Measurements from ENCODE around the gene ACRBP. TPM values are rescaled to one million over a fixed set of nuclear protein-coding genes. Genes with fewer than 3 reads are reported as not detected.

Gene ACRBP
- total and polyA plus RNA-seq, 2 experiments from 2014 or later = not detected

- Histone ChIP-seq H3K27ac (peak overlapping the region; percentile 78), H2AFZ (peak overlapping the region; percentile 72), H3K36me3 (ENCODE audit: low read depth) (no peaks in the 10 kb centered on the region), H3F3A (ENCODE audit: insufficient read depth) (peaks cover 25% of the 10 kb centered on the region), H3K27me3 (replicated peaks; ENCODE audit: insufficient read depth) (no peaks in the 10 kb centered on the region), H3K4me1 (ENCODE audit: insufficient read depth) (peaks cover 12% of the 10 kb centered on the region; the same call in 1 of the 2 replicates), H3K4me3 (no peak overlapping the region), H3K9ac (peak overlapping the region; percentile 61), H3K79me2 (ENCODE audit: insufficient read depth) (no peaks in the 10 kb centered on the region), H3K9me2 (ENCODE audit: insufficient read depth) (no peaks in the 10 kb centered on the region), H3K9me3 (ENCODE audit: low read depth) (no peaks in the 10 kb centered on the region), H3K4me2 (ENCODE audit: unreplicated experiment) (no peak overlapping the region), H4K20me1 (ENCODE audit: insufficient read depth) (no peaks in the 10 kb centered on the region)
- TF ChIP-seq EZH2phosphoT487 (IDR thresholded peaks at IDR 0.05; ENCODE audit: insufficient read depth, low read depth) (no peak), EZH2 (IDR thresholded peaks at IDR 0.05; ENCODE audit: insufficient read depth, poor library complexity, severe bottlenecking) (no peak)
- peak; percentile 97 for DNase-seq
- in situ Hi-C loops (cut with MboI) = no loop called here
- 11 to 13% methylated on average over 10 to 21 of the region's 21 CpGs for WGBS, 2 experiments (ENCODE audit: low coverage in 1 of 2, low lambda C conversion rate in 2 of 2, missing lambda C conversion rate in 2 of 2)
These were observed 33.3 kb downstream of the ACRBP start for GRCh38 chr12:6613776-6614512.

GRCh38 chr12:6613015-6613775 is 34.0 kb downstream of the ACRBP start:
- H3K79me2 ChIP-seq (ENCODE audit: insufficient read depth) = no peaks in the 10 kb centered on the region
- in situ Hi-C loops (cut with MboI) = no loop called here
- peak overlapping the region; percentile 69 for H2AFZ ChIP-seq
- no peak overlapping the region for H3K4me3 ChIP-seq
- H3K9me2 ChIP-seq (ENCODE audit: insufficient read depth) = no peaks in the 10 kb centered on the region
- 4% methylated on average over 17 of the region's 17 CpGs for WGBS, 2 experiments (ENCODE audit: low coverage in 1 of 2, low lambda C conversion rate in 2 of 2, missing lambda C conversion rate in 2 of 2)
- H3K9me3 ChIP-seq (ENCODE audit: low read depth) = no peaks in the 10 kb centered on the region
- H3K27ac ChIP-seq = peak overlapping the region; percentile 46
- H4K20me1 ChIP-seq (ENCODE audit: insufficient read depth) = no peaks in the 10 kb centered on the region
- peaks cover 12% of the 10 kb centered on the region; the same call in 1 of the 2 replicates for H3K4me1 ChIP-seq (ENCODE audit: insufficient read depth)
- H3K9ac ChIP-seq = peak overlapping the region; percentile 62
- peak; percentile 74 for DNase-seq
- H3F3A ChIP-seq (ENCODE audit: insufficient read depth) = peaks cover 33% of the 10 kb centered on the region
- TF ChIP-seq EZH2phosphoT487 (IDR thresholded peaks at IDR 0.05; ENCODE audit: insufficient read depth, low read depth) (no peak), EZH2 (IDR thresholded peaks at IDR 0.05; ENCODE audit: insufficient read depth, poor library complexity, severe bottlenecking) (no peak)
- H3K4me2 ChIP-seq (ENCODE audit: unreplicated experiment) = peak overlapping the region; percentile 35
- no peaks in the 10 kb centered on the region for H3K36me3 ChIP-seq (ENCODE audit: low read depth)
- no peaks in the 10 kb centered on the region for H3K27me3 ChIP-seq (replicated peaks; ENCODE audit: insufficient read depth)

- in situ Hi-C loops (cut with MboI) = no loop called here
- Histone ChIP-seq H3K4me1 (ENCODE audit: insufficient read depth) (peaks cover 14% of the 10 kb centered on the region; the same call in 1 of the 2 replicates), H3K27me3 (replicated peaks; ENCODE audit: insufficient read depth) (no peaks in the 10 kb centered on the region), H3K27ac (peak overlapping the region; percentile 46), H3K9me3 (ENCODE audit: low read depth) (no peaks in the 10 kb centered on the region), H3K36me3 (ENCODE audit: low read depth) (no peaks in the 10 kb centered on the region), H3K4me2 (ENCODE audit: unreplicated experiment) (peak overlapping the region; percentile 35), H3F3A (ENCODE audit: insufficient read depth) (peaks cover 38% of the 10 kb centered on the region), H3K9ac (peak overlapping the region; percentile 62), H3K79me2 (ENCODE audit: insufficient read depth) (no peaks in the 10 kb centered on the region), H2AFZ (peak overlapping the region; percentile 69), H3K9me2 (ENCODE audit: insufficient read depth) (no peaks in the 10 kb centered on the region), H3K4me3 (no peak overlapping the region), H4K20me1 (ENCODE audit: insufficient read depth) (no peaks in the 10 kb centered on the region)
- WGBS, 2 experiments (ENCODE audit: low coverage in 1 of 2, low lambda C conversion rate in 2 of 2, missing lambda C conversion rate in 2 of 2) = 57 to 84% methylated on average over 5 to 7 of the region's 7 CpGs
- no peak for TF ChIP-seq EZH2phosphoT487 (IDR thresholded peaks at IDR 0.05; ENCODE audit: insufficient read depth, low read depth)
- TF ChIP-seq EZH2 (IDR thresholded peaks at IDR 0.05; ENCODE audit: insufficient read depth, poor library complexity, severe bottlenecking) = no peak
- DNase-seq = peak; percentile 32
These were observed 34.6 kb downstream of the ACRBP start for GRCh38 chr12:6612652-6613014.

- Histone ChIP-seq H3F3A (ENCODE audit: insufficient read depth) (peaks cover 35% of the 10 kb centered on the region), H3K4me1 (ENCODE audit: insufficient read depth) (peaks cover 15% of the 10 kb centered on the region; the same call in 1 of the 2 replicates), H3K4me2 (ENCODE audit: unreplicated experiment) (peak overlapping the region; percentile 35), H3K4me3 (no peak overlapping the region), H3K27ac (no peak overlapping the region), H3K27me3 (replicated peaks; ENCODE audit: insufficient read depth) (no peaks in the 10 kb centered on the region), H3K36me3 (ENCODE audit: low read depth) (no peaks in the 10 kb centered on the region), H2AFZ (0 out of 2 replicates have a peak overlapping the region, but pooled peaks have one; percentile 69), H4K20me1 (ENCODE audit: insufficient read depth) (no peaks in the 10 kb centered on the region), H3K9ac (no peak overlapping the region), H3K9me2 (ENCODE audit: insufficient read depth) (no peaks in the 10 kb centered on the region), H3K9me3 (ENCODE audit: low read depth) (no peaks in the 10 kb centered on the region), H3K79me2 (ENCODE audit: insufficient read depth) (no peaks in the 10 kb centered on the region)
- WGBS, 2 experiments (ENCODE audit: low coverage in 1 of 2, low lambda C conversion rate in 2 of 2, missing lambda C conversion rate in 2 of 2) = 88 to 95% methylated on average over 6 of the region's 6 CpGs
- DNase-seq = no peak
- no peak for TF ChIP-seq EZH2 (IDR thresholded peaks at IDR 0.05; ENCODE audit: insufficient read depth, poor library complexity, severe bottlenecking)
- no peak for TF ChIP-seq EZH2phosphoT487 (IDR thresholded peaks at IDR 0.05; ENCODE audit: insufficient read depth, low read depth)
- in situ Hi-C loops (cut with MboI) = no loop called here
These were observed 35.0 kb downstream of the ACRBP start for GRCh38 chr12:6612247-6612646.
